ENCODE measurements around the gene HPCAL1.

The HPCAL1 gene

DNA sequence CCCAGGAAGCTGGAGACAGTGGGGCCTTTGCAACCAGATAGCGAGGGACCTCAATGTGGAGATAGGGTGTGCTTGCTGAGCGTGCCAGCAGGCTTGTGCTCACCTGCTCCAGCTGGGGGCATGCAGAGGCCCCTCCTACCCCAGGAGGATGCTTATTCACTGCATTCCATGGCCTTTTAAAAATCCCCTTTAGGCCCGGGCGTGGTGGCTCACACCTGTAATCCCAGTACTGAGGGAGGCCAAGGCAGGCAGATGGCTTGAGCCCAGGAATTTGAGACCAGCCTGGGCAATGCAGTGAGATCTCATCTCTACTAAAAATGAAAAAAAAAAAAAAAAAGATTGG, 90.9 kb downstream of the HPCAL1 start:
- no peak for FAIRE-seq
- DNase-seq (ENCODE audit: insufficient read length, low spot score) = no peak
- TF ChIP-seq POLR2A (IDR thresholded peaks at IDR 0.05; ENCODE audit: low read depth, low read length) (no peak), PAX5 (IDR thresholded peaks at IDR 0.05; ENCODE audit: insufficient read depth, low read length, severe bottlenecking) (no peak), POU2F2 (IDR thresholded peaks at IDR 0.05; ENCODE audit: low read depth, low read length) (no peak), POLR2AphosphoS5 (IDR thresholded peaks at IDR 0.05; ENCODE audit: low read depth, low read length) (no peak), SPI1 (IDR thresholded peaks at IDR 0.05; ENCODE audit: low read depth, low read length) (no peak), TAF1 (IDR thresholded peaks at IDR 0.05; ENCODE audit: low read depth, low read length) (no peak)

- no peak for DNase-seq (ENCODE audit: insufficient read length, low spot score)
- TF ChIP-seq POLR2A (IDR thresholded peaks at IDR 0.05; ENCODE audit: low read depth, low read length) (no peak), PAX5 (IDR thresholded peaks at IDR 0.05; ENCODE audit: insufficient read depth, low read length, severe bottlenecking) (no peak), SPI1 (IDR thresholded peaks at IDR 0.05; ENCODE audit: low read depth, low read length) (no peak), TAF1 (IDR thresholded peaks at IDR 0.05; ENCODE audit: low read depth, low read length) (no peak)
- FAIRE-seq = no peak
These were observed 93.2 kb downstream of the HPCAL1 start for GRCh38 chr2:10395893-10396292.

- no peak for FAIRE-seq
- DNase-seq (ENCODE audit: insufficient read length, low spot score) = no peak
- TF ChIP-seq POLR2AphosphoS5 (IDR thresholded peaks at IDR 0.05; ENCODE audit: low read depth, low read length) (no peak), TAF1 (IDR thresholded peaks at IDR 0.05; ENCODE audit: low read depth, low read length) (no peak), POLR2A (IDR thresholded peaks at IDR 0.05; ENCODE audit: low read depth, low read length) (no peak), PAX5 (IDR thresholded peaks at IDR 0.05; ENCODE audit: insufficient read depth, low read length, severe bottlenecking) (no peak), SPI1 (IDR thresholded peaks at IDR 0.05; ENCODE audit: low read depth, low read length) (no peak), POU2F2 (IDR thresholded peaks at IDR 0.05; ENCODE audit: low read depth, low read length) (no peak)
These were observed 93.8 kb downstream of the HPCAL1 start for GRCh38 chr2:10396464-10396863.

- no peak for FAIRE-seq
- TF ChIP-seq POLR2A (IDR thresholded peaks at IDR 0.05; ENCODE audit: low read depth, low read length) (no peak), PAX5 (IDR thresholded peaks at IDR 0.05; ENCODE audit: insufficient read depth, low read length, severe bottlenecking) (no peak), SPI1 (IDR thresholded peaks at IDR 0.05; ENCODE audit: low read depth, low read length) (no peak), TAF1 (IDR thresholded peaks at IDR 0.05; ENCODE audit: low read depth, low read length) (no peak), POLR2AphosphoS5 (IDR thresholded peaks at IDR 0.05; ENCODE audit: low read depth, low read length) (no peak), POU2F2 (IDR thresholded peaks at IDR 0.05; ENCODE audit: low read depth, low read length) (no peak)
- DNase-seq (ENCODE audit: insufficient read length, low spot score) = no peak
These were observed 94.7 kb downstream of the HPCAL1 start for GRCh38 chr2:10397297-10397875.

GRCh38 chr2:10397878-10398277, 95.2 kb downstream of the HPCAL1 start:
- no peak for FAIRE-seq
- TF ChIP-seq POU2F2 (IDR thresholded peaks at IDR 0.05; ENCODE audit: low read depth, low read length) (no peak), SPI1 (IDR thresholded peaks at IDR 0.05; ENCODE audit: low read depth, low read length) (no peak), PAX5 (IDR thresholded peaks at IDR 0.05; ENCODE audit: insufficient read depth, low read length, severe bottlenecking) (no peak), TAF1 (IDR thresholded peaks at IDR 0.05; ENCODE audit: low read depth, low read length) (no peak), POLR2A (IDR thresholded peaks at IDR 0.05; ENCODE audit: low read depth, low read length) (no peak)
- no peak for DNase-seq (ENCODE audit: insufficient read length, low spot score)

DNA sequence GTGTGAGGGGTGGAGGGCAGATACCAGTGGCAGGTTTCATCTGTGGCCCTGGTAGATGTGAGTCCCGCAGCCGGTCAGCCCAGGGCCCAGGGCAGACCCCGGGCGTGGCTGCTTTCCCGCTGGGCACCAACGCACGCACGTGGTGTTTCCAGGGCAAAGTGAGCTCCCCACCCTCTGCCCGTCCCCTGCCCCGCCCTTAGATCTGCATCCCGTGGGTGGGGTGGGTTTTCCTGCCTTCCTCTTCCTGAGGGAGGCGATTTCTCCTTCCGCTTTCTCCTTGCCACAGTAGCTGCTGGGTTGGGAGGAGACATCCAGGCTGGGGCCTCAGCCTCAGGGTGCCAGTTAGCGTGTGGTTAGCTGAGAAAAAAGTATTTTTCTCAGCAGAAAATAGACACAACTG, 95.8 kb downstream of the HPCAL1 start:
- DNase-seq (ENCODE audit: insufficient read length, low spot score) = no peak
- no peak for TF ChIP-seq PAX5 (IDR thresholded peaks at IDR 0.05; ENCODE audit: insufficient read depth, low read length, severe bottlenecking)
- no peak for FAIRE-seq

DNA sequence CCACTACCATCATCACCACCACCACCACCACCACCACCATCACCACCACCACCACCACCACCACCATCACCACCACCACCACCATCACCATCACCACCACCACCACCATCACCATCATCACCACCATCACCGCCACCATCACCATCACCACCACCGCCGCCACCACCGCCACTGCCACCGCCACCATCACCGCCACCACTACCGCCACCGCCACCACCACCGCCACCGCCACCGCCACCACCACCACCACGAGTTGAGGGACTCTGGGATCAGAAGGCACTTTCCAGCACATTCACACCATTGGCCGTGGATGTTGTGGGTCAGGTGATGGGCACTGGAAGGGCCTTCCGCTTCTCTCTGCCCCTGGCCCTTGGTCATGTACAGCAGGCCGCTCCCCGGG, 96.7 kb downstream of the HPCAL1 start:
- no peak for FAIRE-seq

GRCh38 chr2:10400002-10400401, 97.3 kb downstream of the HPCAL1 start:
- no peak for TF ChIP-seq SPI1 (IDR thresholded peaks at IDR 0.05; ENCODE audit: low read depth, low read length)
- no peak for TF ChIP-seq PAX5 (IDR thresholded peaks at IDR 0.05; ENCODE audit: insufficient read depth, low read length, severe bottlenecking)
- TF ChIP-seq POU2F2 (IDR thresholded peaks at IDR 0.05; ENCODE audit: low read depth, low read length) = no peak
- TF ChIP-seq TAF1 (IDR thresholded peaks at IDR 0.05; ENCODE audit: low read depth, low read length) = no peak
- TF ChIP-seq POLR2AphosphoS5 (IDR thresholded peaks at IDR 0.05; ENCODE audit: low read depth, low read length) = no peak
- TF ChIP-seq POLR2A (IDR thresholded peaks at IDR 0.05; ENCODE audit: low read depth, low read length) = no peak
- FAIRE-seq = no peak
- DNase-seq (ENCODE audit: insufficient read length, low spot score) = no peak

More for the DNA sequence above, 96.7 kb downstream of the HPCAL1 start:
- no peak for DNase-seq (ENCODE audit: insufficient read length, low spot score)
- TF ChIP-seq PAX5 (IDR thresholded peaks at IDR 0.05; ENCODE audit: insufficient read depth, low read length, severe bottlenecking) (no peak), TAF1 (IDR thresholded peaks at IDR 0.05; ENCODE audit: low read depth, low read length) (no peak), POLR2A (IDR thresholded peaks at IDR 0.05; ENCODE audit: low read depth, low read length) (no peak)

DNA sequence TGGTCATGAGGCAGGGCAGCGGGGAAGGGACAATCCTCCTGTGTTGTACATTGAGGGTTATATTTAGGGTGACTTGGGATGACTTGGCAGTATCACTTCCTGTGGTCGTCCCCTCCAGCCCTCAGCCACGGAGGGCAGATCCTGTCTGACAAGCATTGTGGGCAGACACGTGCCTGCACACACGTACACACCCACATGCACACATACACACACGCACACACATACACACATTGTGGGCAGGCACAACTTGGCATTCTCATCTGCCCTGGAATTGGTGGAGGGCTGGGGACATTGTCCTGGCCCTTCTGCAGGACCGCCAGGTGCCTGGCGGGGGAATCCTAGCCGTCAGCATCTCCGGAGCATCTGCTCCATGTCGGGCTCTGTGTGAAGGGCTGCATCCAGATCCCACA, 97.9 kb downstream of the HPCAL1 start:
- TF ChIP-seq POU2F2 (IDR thresholded peaks at IDR 0.05; ENCODE audit: low read depth, low read length) (no peak), PAX5 (IDR thresholded peaks at IDR 0.05; ENCODE audit: insufficient read depth, low read length, severe bottlenecking) (no peak), POLR2AphosphoS5 (IDR thresholded peaks at IDR 0.05; ENCODE audit: low read depth, low read length) (no peak), POLR2A (IDR thresholded peaks at IDR 0.05; ENCODE audit: low read depth, low read length) (no peak), TAF1 (IDR thresholded peaks at IDR 0.05; ENCODE audit: low read depth, low read length) (no peak), SPI1 (IDR thresholded peaks at IDR 0.05; ENCODE audit: low read depth, low read length) (no peak)
- FAIRE-seq = peak; percentile 90
- no peak for DNase-seq (ENCODE audit: insufficient read length, low spot score)

GRCh38 chr2:10400978-10401951, 98.6 kb downstream of the HPCAL1 start:
- TF ChIP-seq SPI1 (IDR thresholded peaks at IDR 0.05; ENCODE audit: low read depth, low read length) (no peak), PAX5 (IDR thresholded peaks at IDR 0.05; ENCODE audit: insufficient read depth, low read length, severe bottlenecking) (no peak), TAF1 (IDR thresholded peaks at IDR 0.05; ENCODE audit: low read depth, low read length) (no peak), POU2F2 (IDR thresholded peaks at IDR 0.05; ENCODE audit: low read depth, low read length) (no peak), POLR2A (IDR thresholded peaks at IDR 0.05; ENCODE audit: low read depth, low read length) (no peak), POLR2AphosphoS5 (IDR thresholded peaks at IDR 0.05; ENCODE audit: low read depth, low read length) (no peak)
- no peak for FAIRE-seq

More at GRCh38 chr2:10400978-10401951, 98.6 kb downstream of the HPCAL1 start:
- DNase-seq (ENCODE audit: insufficient read length, low spot score) = no peak

Data from GM12891 (cell line).